NCI-H187 (cell line): ENCODE measurements around the gene JARID2.
"Not testable (repeated sequence)": the region's sequence is repeated elsewhere in the genome, so short reads cannot be mapped to it uniquely, and the experiment has no call there.

Experiments used
- DNase-seq, 2 experiments: peaks; one replicate each; lab custom pipeline; 2025; lab: John Stamatoyannopoulos, UW

Gene JARID2

DNA sequence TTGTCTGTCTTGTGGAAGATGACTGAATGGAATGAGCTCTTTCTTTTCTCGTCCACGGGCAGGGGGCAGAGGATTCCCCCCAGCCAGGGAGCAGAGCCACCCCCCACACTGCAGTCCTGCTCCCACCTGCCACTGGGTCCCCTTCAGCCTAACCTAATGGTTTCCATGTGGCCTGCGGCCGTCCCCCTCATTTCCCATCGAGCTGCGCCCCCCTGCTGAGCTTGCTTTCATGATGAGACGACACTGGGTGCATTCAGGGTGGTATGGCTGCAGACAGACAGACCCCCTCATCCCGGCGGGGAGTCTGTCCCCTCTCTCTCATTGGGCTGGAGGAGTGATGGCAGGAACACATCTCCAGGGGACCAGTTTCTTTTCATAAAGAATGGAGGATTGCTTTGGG lies 276.2 kb downstream of the JARID2 start:
- DNase-seq = no peak

GRCh38 chr6:15522427-15522826 lies 276.6 kb downstream of the JARID2 start:
- no peak for DNase-seq

- DNase-seq = no peak
Observed at GRCh38 chr6:15522856-15523529, 277.1 kb downstream of the JARID2 start.

- DNase-seq = no peak
Observed at GRCh38 chr6:15523679-15524630, 278.1 kb downstream of the JARID2 start.

DNA sequence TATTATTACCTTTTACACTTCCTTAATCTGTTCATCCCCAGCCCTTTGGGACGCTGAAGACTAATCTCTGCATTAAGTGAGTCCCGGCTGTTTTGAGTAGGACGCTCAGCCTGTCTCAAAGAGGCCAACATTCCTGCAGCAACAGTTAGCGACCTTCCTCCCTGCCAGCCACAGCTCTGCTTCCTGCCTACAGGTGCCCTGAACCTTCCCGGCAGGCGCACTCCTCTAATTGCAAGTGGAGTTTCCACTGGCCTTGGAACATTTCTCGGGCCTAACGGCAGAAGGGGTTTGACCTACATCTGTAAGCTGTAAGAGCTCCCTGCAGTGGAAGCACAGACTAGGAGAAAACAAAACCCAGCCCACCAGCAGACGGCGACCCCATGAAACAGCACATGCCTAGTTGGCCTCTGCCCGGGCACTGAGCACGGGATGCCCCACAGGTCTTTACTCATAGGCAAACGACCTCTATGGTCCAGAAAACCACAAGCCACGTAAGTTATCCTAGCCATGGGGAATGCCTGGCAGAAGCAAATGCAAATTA lies 279.1 kb downstream of the JARID2 start:
- no peak for DNase-seq

GRCh38 chr6:15526212-15526701 lies 280.4 kb downstream of the JARID2 start:
- DNase-seq = no peak

- no peak for DNase-seq
Observed at GRCh38 chr6:15527838-15528617, 282.2 kb downstream of the JARID2 start.

- no peak for DNase-seq
Observed at GRCh38 chr6:15528870-15529269, 283.0 kb downstream of the JARID2 start.

DNA sequence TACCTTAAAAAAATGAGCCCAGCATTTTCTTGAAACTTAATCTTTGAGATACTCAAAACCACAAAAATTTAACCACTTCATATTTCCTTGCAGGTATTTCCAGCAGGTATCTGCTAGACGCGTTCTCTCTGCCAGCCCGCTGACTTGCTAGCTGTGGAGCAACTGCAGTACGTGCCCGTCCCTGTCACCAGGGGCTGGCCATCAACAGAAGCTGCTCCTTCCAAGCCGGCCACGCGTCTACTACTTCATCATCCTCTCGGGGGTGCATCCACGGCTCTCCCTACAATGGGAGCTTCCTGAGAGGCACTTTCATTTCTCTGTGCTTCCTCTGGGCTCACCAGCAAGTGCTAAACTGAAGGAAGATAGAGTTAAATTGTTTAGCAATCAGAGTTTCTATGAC lies 284.5 kb downstream of the JARID2 start:
- DNase-seq = no peak

DNA sequence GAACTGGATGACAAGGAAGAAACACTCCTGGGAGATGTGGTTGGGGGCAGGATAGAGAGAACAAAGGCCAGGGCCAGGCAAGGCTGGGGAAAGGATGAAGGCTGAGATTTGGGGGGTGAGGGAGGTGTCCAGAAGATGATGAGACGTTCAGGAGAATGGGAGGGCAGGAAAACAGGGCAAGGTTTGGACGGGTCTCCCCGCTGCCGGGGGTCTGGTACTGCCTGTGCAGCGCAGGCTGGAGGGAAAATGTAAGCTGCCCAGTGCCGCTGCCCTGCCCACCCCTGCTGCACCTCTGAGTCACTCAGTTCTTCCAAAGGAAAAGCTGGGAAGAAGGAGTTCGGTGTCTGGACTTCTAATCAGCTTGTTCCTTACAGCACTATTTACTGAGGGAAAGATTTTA lies 286.1 kb downstream of the JARID2 start:
- DNase-seq = no peak

DNA sequence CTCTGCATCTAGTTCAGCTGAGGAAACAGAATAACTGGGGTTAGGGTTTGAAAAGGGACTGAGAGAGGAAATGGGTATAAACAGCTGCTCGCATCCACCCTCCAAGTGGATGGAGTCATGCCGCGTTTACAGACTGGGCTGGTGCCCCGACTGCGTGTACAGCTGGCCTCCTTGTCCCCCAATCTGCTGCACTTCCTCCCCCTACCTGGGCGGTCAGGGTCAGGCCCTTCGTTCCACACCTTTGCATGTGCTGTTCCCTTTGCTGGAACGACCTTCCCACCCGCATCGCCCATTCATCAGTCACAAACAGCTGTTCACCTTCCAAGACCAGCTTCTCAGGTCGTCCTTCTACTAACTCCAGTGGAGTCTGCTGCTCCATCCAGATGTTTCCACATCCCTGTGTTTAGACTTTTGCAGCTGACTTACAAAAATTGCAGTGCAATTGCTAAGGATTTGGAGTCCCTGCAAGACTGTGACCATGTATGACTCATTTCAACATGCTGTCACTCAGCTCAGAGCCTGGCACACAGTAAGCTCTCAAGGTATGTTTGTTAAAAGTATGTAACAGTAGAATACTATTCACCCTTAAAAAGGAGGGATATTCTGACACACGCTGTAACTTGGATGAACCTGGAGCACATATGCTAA lies 287.6 kb downstream of the JARID2 start:
- DNase-seq = no peak

GRCh38 chr6:15534974-15535373 lies 289.1 kb downstream of the JARID2 start:
- no peak for DNase-seq

DNA sequence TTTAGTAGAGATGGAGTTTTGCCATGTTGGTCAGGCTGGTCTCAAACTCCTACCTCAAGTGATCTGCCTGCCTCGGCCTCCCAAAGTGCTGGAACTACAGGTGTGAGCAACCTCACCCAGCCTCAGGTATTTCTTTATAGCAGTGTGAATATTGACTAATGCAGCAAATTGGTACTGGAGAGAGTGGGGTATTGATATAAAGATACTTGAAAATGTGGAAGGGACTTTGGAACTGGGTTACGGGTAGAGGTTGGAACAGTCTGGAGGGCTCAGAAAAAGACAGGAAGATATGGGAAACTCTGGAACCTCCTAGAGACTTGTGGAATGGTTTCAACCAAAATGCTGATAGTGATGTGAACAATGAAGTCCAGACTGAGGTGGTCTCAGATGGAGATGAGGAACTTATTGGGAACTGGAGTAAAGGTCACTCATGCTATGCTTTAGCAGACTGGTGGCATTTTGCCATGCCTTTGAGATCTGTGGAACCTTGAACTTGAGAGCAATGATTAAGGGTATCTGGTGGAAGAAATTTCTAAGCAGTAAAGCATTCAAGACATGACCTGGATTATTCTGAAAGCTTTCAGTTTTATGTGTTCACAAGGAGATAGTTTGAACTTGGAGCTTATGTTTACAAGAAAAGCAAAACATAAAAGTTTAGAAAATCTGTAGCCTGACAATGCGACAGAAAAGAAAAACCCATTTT lies 289.8 kb downstream of the JARID2 start:
- no peak for DNase-seq

DNA sequence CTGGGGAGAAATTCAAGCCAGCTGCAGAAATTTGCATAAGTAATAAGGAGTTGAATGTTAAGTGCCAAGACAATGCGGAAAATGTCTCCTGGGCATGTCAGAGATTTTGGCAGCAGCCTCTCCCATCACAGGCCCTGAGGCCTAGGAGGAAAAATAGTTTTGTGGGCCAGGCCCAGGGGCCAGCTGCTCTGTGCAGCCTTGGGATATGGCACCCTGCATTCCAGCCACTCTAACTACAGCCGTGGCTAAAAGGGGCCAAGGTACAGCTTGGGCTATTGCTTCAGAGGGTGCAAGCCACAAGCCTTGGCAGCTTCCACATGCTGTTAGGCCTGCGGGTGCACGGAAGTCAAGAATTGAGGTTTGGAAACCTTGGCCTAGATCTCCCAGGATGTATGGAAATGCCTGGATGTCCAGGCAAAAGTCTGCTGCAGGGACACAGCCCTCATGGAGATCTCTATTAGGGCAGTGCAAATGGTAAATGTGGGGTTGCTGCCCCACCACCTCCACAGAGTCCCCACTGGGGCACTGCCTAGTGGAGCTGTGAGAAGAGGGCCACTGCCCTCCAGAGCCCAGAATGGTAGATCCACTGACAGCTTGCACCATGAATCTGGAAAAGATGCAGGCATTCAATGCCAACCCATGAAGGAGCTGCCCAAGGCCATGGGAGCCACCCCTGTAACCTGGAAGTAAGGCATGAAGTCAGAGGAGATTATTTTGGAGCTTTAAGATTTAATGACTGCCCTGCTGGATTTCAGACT lies 290.5 kb downstream of the JARID2 start:
- no peak for DNase-seq

- DNase-seq = no peak
Observed at GRCh38 chr6:15538106-15538505, 292.2 kb downstream of the JARID2 start.

DNA sequence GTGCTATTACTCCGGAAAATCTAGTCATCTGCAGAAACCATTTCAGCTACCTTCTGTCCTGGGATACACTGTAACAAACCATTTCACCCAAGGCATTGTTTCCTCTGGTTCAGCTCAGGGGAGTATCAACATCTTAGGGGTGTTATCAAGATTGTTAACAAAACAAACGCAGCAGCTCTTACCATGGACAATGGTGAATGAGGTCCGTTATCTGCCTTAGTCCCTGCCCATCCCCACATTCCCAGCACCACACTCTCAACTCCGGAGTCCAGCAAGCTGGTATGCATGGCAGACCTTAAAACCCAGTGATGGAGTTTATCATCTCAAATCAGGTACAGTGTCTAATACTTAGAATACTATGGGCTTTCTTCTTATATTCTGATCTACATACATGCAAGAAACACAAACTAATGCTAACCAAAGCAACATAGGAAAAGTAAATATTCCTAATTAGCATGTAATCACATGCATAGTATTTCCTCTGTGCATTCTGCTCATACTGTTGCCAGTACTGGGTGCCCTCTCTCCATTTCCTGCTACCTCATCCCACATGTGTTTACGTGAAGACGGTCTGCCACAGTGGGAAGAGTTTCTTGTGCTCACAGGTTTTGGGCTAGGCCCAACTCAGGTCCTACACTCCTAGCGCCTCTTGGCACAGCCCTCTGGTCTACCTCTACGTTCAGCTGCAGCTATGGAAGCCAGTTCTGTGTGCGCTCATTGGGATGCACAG lies 293.1 kb downstream of the JARID2 start:
- DNase-seq = no peak

DNA sequence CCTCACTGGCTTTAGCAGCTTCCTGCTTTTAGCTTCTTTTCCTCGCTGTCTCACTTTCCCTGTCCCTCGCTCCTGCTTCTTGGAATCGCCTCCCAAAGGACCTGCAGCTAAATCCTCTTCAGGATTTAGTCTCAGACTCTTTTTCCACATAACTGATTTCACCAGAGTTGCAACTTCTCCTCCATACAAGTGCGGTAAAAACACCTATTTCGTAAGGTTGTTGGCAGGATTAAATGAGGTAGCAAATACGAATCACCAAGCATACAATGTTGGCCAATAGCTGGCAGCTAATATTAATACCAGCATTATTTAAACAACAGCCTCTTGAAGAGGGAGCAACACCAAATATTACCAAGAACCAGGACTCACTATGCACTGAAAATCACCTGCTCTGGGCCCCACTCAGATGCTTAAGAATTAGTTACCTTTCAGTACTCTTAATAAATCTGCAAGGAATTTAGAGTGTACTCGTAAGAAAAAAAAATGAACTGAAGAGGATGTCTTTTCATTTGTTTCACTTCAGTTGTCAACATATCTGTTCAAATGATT lies 293.9 kb downstream of the JARID2 start:
- no peak for DNase-seq

DNA sequence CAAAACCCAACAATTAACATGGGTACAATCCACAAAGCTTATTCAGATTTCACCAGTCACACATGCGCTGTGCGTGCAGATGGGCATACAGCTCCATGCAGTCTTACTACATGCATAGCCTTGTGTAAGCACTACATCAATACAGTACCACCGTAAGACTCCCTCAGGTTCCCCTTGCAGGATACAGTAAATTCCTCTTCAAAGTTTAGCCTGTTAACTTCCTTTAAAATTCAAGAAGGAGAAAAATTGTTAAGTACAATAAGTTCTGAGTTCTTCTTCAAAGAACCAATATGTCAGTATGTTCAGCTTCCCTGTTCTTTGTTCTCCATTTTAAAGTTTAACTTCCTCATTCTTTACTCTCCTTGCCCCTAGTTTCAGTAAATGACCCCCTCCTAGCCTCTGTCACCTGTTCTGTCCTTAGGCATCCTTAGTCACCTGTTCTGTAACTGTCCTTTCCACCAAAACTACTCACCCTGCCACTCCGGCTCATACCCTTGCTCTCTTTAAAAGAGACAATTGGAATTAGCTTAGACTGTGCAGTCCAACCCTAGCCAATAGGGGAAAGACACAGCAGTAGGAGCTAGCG lies 297.6 kb downstream of the JARID2 start:
- not testable (repeated sequence) for DNase-seq
